ENCODE measurements around the gene ADGRV1.
"Not testable (repeated sequence)": the region's sequence is repeated elsewhere in the genome, so short reads cannot be mapped to it uniquely, and the experiment has no call there.

ADGRV1 gene

GRCh38 chr5:90902170-90902569, 343.6 kb downstream of the ADGRV1 start:
- no peak for DNase-seq (ENCODE audit: low read depth)

DNA sequence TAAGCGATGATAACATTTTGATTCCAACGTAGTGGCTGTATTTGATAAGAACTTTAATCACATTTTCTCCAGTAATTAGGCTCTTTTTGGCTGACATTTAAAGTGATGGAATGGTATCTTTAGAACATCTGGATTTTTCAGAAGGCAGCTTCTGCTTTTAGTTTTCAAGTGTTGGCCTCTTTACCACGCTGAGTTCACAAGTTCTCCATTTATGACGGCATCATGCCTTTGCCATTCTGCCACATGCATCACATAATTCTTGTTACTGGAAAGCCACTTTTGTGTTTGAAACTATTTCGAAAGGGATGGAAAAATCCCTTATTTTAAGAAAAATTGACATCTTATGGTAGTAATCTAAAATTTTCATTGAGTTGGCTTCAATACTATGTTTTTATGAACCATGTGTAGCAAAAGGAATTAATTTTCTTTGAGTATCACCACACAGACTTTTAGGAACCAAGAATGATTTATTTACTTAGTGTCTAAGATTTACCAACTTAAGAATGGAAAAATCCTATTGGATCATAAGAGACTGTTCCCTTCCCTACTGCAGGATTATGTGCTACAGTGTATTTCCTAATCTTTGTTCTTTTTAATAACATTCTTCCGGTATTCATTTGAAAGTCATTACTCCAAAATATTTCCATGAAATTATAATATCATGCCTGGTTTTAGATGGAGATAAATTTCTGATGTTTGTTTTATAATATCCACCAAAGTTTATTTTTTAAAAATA, 344.2 kb downstream of the ADGRV1 start:
- no peak for DNase-seq (ENCODE audit: low read depth)

DNA sequence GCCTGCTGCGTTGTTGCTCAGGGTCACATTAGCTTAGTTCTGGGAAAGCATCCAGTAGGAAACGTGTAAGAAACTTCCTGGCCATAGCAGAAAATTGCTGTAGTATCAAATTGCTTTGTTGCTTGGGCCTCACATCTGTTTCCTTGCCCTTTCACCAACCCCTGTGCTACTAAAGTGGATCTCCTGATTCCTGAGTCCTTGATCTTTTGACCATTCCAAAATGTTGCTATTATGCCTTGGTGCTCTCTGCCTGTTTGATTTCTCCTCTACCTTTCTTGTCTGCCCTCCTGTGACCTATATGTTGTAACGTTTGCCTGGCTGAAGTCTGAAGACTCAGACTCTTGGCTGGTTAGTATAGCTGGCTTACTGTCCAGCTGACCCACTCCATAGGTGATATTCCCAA, 350.5 kb downstream of the ADGRV1 start:
- no peak for DNase-seq (ENCODE audit: low read depth)

GRCh38 chr5:90909940-90910339, 351.3 kb downstream of the ADGRV1 start:
- no peak for DNase-seq (ENCODE audit: low read depth)

DNA sequence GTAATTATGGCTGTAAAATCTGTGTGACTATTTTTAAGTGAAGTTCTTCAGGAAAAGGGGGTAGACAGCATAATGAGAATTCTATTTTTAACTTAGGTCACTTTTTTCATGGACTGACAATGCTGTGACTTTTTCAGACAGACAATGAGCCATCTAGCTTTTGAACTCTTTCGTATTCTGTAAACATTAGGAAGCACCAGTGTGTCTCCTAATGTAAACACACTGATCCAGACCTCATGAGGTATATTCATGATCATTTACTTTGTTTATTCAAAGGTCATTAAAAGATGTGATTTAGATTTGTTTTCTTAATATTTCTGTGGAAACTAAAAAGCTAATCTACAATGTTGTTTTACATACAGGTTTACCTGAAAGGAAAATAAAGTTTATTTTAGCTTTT, 352.6 kb downstream of the ADGRV1 start:
- DNase-seq (ENCODE audit: low read depth), result no peak

DNA sequence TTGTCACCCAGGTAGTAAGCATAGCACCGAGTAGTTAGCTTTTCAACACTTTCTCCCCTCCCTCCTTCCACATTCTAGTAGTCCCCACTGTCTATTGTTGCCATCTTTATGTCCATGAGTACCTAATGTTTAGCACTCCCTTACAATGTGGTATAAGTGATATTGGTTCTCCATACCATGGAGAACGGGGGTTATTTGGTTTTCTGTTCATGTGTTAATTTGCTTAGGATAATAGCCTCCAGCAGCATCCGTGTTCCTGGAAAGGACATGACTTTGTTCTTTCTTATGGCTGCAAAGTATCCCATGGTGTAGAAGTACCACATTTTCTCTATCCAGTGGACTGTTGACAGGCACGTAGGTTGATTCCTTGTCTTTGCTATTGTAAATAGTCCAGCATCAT, 353.9 kb downstream of the ADGRV1 start:
- DNase-seq (ENCODE audit: low read depth), result no peak

DNA sequence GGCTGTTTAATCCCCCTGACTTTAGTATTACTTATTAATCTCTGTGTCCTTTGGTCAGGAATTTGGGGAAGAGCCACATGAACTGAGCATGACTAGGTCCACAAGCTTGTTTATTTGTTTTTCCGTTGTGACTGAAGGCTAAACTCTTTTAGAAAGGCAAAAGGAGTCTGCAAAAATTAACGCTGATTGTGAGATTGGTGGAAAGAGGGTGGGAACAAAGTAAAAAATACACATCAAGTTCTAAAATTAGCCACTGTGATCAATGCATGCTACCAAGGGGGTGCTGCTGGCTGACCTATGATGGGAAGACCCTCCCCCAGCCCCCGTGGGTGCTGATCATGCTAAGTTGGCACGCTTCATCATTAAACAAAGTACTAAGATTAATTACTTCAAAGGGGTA, 356.8 kb downstream of the ADGRV1 start:
- no peak for DNase-seq (ENCODE audit: low read depth)

DNA sequence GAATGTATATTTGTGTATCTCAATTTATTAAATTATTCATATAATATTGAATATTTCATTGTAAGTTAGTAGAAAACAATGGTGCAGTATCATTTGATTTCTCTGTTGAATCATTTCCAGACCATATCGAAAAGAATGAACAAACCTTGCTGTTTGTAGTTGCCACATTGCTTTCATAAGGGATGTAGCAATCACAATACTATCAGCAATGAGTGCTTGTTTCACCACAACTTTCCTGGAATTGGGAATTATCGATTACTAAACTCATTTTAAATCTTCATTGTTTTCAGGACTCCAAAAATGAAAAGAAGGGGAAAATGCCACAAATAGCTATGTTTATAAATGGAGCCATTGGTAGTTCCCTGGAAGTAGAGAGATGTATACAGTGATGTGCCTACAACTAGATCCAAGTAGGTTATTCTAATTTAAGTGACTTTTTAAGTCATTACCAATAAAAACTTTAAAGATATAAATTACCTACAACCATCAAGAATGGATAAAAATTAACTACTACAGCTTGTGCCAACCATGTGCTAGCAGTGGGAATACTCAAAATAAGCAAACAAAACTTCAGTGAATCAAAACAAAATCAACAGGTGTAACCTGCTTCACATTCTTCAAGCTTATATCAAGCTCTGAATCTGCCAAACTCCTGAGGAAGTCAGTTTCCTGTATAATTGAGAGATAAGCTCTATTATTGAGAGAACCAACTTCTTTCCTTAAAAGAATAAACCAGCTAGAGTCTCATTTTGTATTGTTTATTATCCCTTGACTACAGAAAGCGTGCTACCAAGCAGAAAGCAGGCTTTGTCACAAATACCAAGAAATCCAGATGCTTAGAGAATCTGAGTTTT, 358.6 kb downstream of the ADGRV1 start:
- no peak for DNase-seq (ENCODE audit: low read depth)

- no peak for DNase-seq (ENCODE audit: low read depth)
Measured at GRCh38 chr5:90917928-90918668, 359.5 kb downstream of the ADGRV1 start.

DNA sequence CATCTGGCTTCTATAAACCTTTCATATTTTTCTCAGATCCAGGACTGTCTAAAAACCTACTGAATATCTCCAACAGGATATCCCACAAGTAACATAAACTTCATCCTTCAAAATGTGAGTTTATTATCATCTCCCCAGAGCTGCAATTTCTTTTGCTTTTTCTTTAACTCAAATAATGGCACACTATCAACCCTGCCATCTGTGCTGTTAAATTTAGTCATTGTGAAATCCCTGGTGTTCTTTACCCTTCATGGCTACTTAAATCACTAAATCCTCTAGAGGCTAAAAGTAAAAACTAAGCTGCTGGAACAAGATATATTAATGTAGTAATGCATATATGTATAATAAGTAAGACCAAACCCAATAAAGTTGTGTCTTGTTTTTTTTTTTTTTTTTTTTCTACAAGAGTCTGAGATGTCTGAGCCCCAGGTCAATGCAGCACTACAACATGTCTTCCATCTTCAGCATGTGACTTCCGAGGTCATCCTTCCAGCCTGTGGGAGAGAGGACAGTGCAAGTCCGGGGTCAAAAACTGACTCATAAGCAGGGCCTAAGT, 362.9 kb downstream of the ADGRV1 start:
- DNase-seq (ENCODE audit: low read depth), result no peak

DNA sequence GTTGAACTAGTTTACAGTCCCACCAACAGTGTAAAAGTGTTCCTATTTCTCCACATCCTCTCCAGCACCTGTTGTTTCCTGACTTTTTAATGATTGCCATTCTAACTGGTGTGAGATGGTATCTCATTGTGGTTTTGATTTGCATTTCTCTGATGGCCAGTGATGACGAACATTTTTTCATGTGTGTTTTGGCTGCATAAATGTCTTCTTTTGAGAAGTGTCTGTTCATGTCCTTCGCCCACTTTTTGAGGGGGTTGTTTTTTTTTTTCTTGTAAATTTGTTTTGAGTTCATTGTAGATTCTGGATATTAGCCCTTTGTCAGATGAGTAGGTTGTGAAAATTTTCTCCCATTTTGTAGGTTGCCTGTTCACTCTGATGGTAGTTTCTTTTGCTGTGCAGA, 365.6 kb downstream of the ADGRV1 start:
- DNase-seq (ENCODE audit: low read depth), result not testable (repeated sequence)

GRCh38 chr5:90929013-90929839, 370.6 kb downstream of the ADGRV1 start:
- DNase-seq (ENCODE audit: low read depth), result not testable (repeated sequence)

DNA sequence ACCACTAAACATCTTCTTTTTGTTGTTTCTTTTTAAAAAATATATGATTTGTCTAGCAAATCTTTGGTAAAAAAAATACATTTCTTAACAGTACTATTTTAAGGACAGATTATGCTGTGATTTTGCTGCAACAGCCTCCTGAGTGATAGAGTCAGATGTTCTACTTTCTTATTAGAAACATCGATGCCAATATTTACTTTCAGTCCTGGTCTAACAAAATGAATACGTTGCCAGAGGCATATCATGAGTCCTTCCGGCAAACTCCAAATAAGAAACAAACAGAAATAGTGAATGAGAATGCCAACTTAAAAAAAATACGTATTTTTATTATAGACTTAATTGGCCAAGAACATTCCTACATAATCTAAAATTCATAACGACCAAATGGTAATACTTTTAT, 371.5 kb downstream of the ADGRV1 start:
- no peak for DNase-seq (ENCODE audit: low read depth)

DNA sequence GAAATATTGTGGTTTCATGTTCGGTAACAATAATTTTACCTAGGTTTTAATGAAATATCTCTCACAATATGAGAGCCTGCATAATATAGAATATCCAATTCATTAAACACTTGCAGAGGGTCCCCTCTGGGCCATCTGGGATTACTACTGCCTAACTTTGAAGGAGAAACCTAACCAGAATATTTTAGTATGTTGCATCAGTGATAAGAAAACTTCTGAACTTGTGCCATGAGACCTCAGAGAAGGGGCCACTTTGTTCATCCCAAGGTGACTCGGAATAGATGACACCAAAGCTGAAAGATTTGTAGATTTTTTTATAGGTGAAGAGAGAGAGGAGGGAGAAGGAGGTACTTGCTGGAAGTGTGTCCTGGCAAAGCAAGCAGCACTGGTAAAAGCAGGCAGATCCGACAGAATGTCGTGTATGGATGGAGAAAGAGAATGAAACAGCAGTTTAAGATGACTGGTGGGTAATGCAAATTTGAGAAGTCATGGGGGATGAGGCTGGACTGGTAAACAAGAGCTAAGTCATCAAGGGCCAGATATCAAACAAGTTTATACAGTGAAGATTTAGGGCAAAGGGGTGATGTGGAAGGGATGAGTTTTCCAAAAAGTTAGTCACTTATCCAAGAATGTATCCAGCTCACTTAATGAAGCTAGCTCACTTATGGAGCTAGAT, 372.3 kb downstream of the ADGRV1 start:
- no peak for DNase-seq (ENCODE audit: low read depth)

- DNase-seq (ENCODE audit: low read depth), result no peak
Measured at GRCh38 chr5:90932052-90932699, 373.6 kb downstream of the ADGRV1 start.

DNA sequence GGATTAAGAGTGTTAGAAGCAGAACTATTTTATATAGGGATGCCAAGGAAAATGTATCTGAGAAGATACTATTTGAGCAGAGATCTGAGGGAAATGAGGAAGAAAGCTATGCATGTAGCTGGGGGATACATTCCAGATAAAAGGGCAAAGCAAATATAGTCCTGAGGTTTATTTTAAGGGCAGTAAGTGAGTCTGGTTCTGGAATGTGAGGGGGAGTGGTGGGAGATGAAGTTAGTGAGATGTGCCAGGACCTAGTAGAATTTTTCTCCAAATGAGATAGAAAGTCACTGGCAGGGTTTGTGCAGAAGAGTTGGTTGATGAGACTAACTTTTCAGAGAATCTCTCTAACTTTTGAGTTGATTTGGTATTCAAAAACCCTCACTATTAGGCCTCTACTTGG, 374.7 kb downstream of the ADGRV1 start:
- no peak for DNase-seq (ENCODE audit: low read depth)

DNA sequence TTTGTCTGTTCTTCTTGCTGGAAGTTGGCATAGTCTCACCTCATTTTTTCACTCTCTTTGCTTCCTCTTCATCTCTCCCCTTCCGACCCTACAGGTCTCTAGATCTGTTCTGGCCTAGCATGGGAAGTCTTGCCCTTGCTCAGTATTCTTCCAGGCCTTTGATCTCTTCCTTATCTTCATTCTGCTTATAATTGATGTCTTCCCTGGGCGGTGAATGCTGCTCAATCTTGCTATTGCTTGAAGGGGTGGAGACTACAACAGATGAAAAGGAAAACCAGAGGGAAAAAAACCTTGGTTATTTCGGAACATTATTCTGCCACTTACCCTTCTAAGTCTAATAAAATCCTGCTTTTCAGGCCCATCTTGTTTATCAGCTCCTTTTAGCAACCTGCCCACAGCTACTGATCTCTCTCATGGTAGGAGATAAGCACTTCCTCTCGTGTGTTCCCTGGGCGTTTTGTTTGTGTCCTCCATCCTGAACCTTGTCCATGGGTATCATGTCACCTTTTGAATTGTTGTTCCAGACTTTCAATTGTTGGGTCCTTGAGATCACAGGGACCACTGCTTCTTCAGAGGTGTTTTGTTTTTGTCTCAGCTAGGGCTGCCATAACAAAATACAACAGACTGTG, 375.6 kb downstream of the ADGRV1 start:
- DNase-seq (ENCODE audit: low read depth), result no peak

- DNase-seq (ENCODE audit: low read depth), result no peak
Measured at GRCh38 chr5:90934738-90935137, 376.1 kb downstream of the ADGRV1 start.

DNA sequence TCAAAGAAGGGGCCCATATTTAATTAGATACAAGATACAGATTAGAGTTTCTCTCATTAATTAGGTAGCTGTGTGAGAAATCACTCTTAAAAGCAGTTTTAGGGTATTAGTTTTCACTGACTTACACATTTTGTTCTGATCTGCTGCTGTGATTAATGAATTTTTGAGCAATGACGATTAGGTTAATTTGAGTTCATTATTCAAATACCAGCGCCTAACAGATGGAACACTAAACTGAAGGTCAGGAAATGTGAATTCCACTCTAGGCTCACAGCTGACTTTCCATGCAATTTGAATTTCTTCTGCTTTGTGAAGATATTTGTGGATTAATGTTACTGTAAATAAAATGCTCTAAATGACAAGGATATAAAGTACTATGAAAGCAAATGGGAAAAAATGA, 380.6 kb downstream of the ADGRV1 start:
- no peak for DNase-seq (ENCODE audit: low read depth)

Data from stimulated activated CD8-positive, alpha-beta memory T cell treated with anti-CD3 and anti-CD28 coated beads, Interleukin-4, amount 100 ng/mL, for 24 hours (primary cell).